Omental fat pad (tissue), 4 donors: ENCODE data around the gene PRODH2. TPM values are rescaled to one million over a fixed set of nuclear protein-coding genes. Genes with fewer than 3 reads are reported as not detected.
A peak's percentile ranks its signal among the peaks of the same experiment; 100 is the strongest.
"Not testable (repeated sequence)": the region's sequence is repeated elsewhere in the genome, so short reads cannot be mapped to it uniquely, and the experiment has no call there.

Experiments
- ATAC-seq: fragments of 150-250 bp; one replicate; pipeline ENCODE4 v1.9.1; 2016; ENCODE audit warnings: mild to moderate bottlenecking, moderate library complexity; ENCODE audit not compliant: low FRiP score
- DNase-seq: peaks from one replicate; pipeline ENCODE4 v3.0.0-alpha.2; 2019; ENCODE audit warnings: low spot score
- total RNA-seq, 4 donors: library from RNA; depleted of rRNA; stranded (reverse); fragments of >200 nt; gene quantifications; one replicate each; pipeline ENCODE4 v1.1.0, GENCODE V29; 2016
- TF ChIP-seq, protein P1 (sequence below), 3 donors: fragments of 450-650 bp; IDR thresholded peaks; one replicate each; pipeline ENCODE4 v1.5.1; 2016 to 2017; ENCODE audit warnings: antibody characterized with exemption in 3 of 3, mild to moderate bottlenecking in 3 of 3, moderate library complexity in 2 of 3

PRODH2 gene
- total RNA-seq, 4 donors from 2014 or later = not detected

DNA sequence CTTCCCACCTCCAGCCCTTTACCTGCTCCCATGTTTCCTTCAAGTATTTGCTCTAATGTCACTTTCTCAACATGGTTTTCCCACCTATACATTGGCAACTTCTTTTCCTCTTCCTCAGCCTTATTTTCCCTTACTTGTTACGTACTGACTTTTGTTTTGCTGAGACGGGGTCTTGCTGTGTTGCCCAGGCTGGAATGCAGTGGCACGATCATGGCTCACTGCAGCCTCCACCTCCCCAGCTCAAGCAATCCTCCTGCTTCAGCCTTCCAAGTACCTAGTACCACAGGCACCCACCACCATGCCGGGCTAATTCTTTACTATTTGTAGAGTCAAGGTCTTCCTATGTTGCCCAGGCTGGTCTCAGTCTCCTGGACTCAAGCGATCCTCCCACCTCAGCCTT lies 5.0 kb downstream of the PRODH2 start:
- TF ChIP-seq, protein P1, sequence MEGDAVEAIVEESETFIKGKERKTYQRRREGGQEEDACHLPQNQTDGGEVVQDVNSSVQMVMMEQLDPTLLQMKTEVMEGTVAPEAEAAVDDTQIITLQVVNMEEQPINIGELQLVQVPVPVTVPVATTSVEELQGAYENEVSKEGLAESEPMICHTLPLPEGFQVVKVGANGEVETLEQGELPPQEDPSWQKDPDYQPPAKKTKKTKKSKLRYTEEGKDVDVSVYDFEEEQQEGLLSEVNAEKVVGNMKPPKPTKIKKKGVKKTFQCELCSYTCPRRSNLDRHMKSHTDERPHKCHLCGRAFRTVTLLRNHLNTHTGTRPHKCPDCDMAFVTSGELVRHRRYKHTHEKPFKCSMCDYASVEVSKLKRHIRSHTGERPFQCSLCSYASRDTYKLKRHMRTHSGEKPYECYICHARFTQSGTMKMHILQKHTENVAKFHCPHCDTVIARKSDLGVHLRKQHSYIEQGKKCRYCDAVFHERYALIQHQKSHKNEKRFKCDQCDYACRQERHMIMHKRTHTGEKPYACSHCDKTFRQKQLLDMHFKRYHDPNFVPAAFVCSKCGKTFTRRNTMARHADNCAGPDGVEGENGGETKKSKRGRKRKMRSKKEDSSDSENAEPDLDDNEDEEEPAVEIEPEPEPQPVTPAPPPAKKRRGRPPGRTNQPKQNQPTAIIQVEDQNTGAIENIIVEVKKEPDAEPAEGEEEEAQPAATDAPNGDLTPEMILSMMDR (IDR thresholded peaks at IDR 0.05) = no peak
- ATAC-seq = no peak
- DNase-seq = no peak

DNA sequence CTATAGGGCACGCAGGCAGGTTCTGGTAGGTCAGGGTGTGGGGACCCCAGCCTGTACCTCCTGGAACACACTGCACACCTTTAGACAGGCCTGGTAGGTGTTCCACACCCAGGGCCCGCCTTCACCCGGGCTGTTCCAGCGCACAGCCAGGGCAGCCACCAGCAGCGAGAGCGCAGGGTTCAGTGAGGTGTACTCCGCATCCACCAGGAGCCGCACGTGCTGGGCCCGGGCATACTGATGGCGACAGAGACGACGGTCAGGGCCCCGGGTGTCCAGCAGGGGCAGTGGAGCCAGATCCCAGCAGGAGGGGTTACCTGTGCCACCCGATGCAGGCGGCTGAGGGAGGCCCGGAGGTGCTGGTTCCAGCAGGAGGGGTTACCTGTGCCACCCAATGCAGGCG lies 6.0 kb downstream of the PRODH2 start:
- TF ChIP-seq, protein P1 (IDR thresholded peaks at IDR 0.05) = no peak
- no peak for ATAC-seq
- DNase-seq = no peak

DNA sequence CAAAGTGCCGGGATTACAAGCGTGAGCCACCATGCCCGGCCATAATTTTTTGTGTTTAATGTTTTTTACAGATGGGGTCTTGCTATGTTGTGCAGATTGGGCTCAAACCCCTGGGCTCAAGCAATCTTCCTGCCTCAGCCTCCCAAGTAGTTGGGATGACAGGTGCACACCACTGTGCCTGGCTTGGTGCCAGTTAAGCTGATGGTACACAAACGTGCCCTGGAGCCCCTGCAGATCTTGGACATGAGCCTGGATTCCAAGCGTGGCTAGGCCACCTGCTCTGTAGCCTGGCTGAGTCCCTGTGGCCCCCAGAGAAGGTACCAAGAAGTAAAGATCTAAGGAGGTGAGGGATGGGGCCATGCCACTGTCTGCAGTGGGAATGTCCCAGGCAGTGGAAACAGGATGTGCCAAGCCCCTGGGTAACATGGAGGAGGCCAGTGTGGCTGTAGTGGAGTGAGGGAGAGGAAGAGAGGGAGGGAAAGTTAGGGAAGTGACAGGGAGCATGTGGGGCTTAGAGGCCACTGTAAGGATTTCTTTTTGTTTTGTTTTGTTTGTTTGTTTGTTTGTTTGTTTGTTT lies 7.0 kb downstream of the PRODH2 start:
- TF ChIP-seq, protein P1 (IDR thresholded peaks at IDR 0.05) = no peak
- ATAC-seq = no peak
- no peak for DNase-seq

DNA sequence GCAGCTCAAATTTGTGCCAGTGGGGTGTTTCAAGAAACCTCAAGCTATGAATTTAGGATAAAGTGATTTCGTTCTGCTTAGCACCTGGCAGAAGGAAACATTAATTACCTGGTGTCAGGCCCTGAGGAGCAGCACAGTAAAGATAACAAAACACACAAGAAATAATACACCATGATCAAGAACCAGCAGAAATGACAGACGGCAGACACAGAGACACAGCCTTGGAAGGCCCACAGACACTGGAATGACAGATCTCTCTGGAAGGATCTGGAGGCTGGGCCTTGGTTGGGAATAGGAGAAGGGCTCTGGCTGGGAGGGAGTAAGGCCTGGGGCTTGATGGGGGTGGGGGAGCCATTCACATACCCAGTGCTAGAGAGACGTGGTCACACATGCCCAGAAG lies 10.8 kb downstream of the PRODH2 start:
- TF ChIP-seq, protein P1 (IDR thresholded peaks at IDR 0.05) = no peak
- no peak for DNase-seq
- no peak for ATAC-seq

DNA sequence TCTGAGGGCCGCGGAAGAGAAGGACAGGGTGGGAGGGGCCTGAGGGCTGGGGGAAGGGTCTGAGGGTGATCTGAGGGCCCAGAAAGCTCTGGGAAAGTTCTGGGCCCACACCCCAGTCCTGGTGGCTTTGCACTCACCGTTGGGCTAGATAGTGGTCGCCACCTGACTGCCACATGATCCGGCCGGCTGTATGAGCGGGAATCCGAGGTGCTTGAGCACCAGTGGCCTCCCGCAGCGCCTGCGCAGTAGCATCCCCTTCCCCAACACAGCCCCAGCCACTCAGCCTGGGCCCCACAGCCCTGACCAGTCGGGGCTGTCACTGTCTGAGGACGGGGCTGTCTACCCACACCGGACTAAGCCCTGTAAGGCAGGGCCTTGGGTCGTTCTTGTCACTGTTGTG lies 15.0 kb downstream of the PRODH2 start:
- TF ChIP-seq, protein P1 (IDR thresholded peaks at IDR 0.05) = no peak
- peak; percentile 39 for ATAC-seq
- DNase-seq = no peak

DNA sequence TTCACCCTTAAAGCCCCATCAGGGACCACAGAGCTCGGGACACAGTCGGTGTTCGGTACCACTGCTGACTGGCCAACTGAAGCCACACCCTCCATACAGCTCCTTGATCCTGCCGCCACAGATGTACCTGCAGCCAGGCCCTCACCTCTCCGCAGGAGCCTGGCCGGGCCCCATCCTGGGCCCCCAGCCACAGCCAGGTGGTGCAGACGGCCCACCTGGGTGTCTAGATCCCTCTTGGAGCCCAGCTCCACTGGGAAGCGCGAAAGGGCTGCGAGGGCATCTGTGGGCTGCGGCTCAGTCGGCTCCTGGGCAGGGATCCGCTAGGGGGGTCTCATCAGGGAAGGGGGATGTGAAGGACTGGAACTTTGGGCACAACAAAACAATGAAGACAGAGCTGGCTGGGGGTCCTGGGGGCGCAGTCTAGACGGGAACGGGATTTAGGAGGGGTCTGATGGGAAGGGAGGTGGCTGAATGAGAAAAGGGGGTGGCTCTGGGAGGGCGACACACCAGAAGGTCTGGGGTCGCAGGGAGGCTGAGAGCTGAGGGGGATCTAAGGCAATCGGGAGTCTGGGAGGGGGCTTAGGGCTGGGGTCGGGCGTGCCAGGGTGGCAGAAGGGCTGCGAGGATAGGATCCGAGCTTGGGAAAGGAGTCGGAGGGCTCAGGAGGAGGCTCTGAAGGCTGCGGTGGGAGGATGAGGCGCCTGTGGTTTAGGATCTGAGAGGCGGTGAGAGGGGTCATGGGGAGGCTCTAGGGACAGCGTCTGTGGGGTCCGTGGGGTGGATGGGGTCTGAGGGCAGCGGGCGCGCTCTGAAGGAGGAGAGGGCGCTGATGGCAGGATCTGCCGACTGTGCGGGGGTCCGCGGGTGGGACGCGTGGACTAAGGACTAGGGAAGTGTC lies 15.8 kb downstream of the PRODH2 start:
- TF ChIP-seq, protein P1 (IDR thresholded peaks at IDR 0.05) = no peak
- no peak for DNase-seq
- ATAC-seq = peak; percentile 24

DNA sequence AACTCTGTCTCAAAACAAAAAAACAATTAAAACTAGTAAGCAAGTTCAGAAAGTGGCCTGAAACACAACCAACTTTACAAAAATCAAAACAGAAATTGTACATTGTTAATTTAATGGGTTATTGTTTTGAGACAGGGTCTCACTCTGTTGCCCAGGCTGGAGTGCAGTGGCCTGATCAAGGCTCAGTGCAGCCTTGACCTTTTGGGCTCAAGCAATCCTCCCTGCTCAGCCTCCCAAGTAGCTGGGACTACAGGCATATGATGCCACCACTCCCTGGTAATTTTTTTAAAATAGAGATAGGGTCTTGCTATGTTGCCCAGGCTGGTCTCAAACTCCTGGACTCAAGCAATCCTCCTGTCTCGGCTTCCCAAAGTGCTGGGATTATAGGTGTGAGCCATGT lies 17.1 kb downstream of the PRODH2 start:
- not testable (repeated sequence) for DNase-seq, ATAC-seq
